Activated CD4-positive, alpha-beta T cell treated with anti-CD3 and anti-CD28 coated beads for 36 hours (primary cell): ENCODE measurements around the gene LIN28B. TPM values are rescaled to one million over a fixed set of nuclear protein-coding genes. Genes with fewer than 3 reads are reported as not detected.

Experiments
- ATAC-seq: fragments of 200-7000 bp; cut with Tn5 transposase; one replicate; pipeline ENCODE4 v1.10.0; 2021; ENCODE audit warnings: mild to moderate bottlenecking, moderate library complexity
- CTCF ChIA-PET: fragments of 350-600 bp; sonication (Branson Sonifier 250); formaldehyde crosslinking; loops from one replicate; lab custom pipeline; 2021; ENCODE audit warnings: antibody characterized with exemption; lab: Charles Lee
- POLR2A ChIA-PET: fragments of 350-600 bp; sonication (Branson Sonifier 250); formaldehyde crosslinking; loops from one replicate; lab custom pipeline; 2021; ENCODE audit warnings: antibody characterized with exemption, inconsistent platforms; lab: Charles Lee
- DNase-seq: peaks from one replicate; pipeline ENCODE4 v3.0.0-alpha.2; 2020
- H3K27ac Mint-ChIP-seq: one replicate; pipeline ENCODE4 v1.8.0; 2021; ENCODE audit warnings: mixed read lengths
- H3K27me3 Mint-ChIP-seq: one replicate; pipeline ENCODE4 v1.8.0; 2021; ENCODE audit warnings: mixed read lengths
- H3K36me3 Mint-ChIP-seq: one replicate; pipeline ENCODE4 v1.8.0; 2021; ENCODE audit warnings: low read depth, mixed read lengths
- H3K4me1 Mint-ChIP-seq: one replicate; pipeline ENCODE4 v1.8.0; 2021; ENCODE audit warnings: mixed read lengths
- H3K4me3 Mint-ChIP-seq: one replicate; pipeline ENCODE4 v1.8.0; 2021; ENCODE audit warnings: mild to moderate bottlenecking, moderate library complexity, mixed read lengths
- H3K9me3 Mint-ChIP-seq: one replicate; pipeline ENCODE4 v1.8.0; 2021; ENCODE audit warnings: low read depth, mixed read lengths
- intact Hi-C, 2 experiments: fragments of 100-400 bp; cut with DNase I in 1 of 2; cut with micrococcal nuclease in 1 of 2; formaldehyde crosslinking; loops; one replicate each; pipeline versions ENCODE4 v1.14.2 to v1.15.1; 2022 to 2024; cut with DNase I, micrococcal nuclease
- total RNA-seq, 2 experiments: library from RNA; stranded (reverse); gene quantifications; one replicate each; pipeline ENCODE4 v1.2.3, GENCODE V29; 2021

The LIN28B gene
- total RNA-seq, 2 experiments from 2014 or later = not detected

DNA sequence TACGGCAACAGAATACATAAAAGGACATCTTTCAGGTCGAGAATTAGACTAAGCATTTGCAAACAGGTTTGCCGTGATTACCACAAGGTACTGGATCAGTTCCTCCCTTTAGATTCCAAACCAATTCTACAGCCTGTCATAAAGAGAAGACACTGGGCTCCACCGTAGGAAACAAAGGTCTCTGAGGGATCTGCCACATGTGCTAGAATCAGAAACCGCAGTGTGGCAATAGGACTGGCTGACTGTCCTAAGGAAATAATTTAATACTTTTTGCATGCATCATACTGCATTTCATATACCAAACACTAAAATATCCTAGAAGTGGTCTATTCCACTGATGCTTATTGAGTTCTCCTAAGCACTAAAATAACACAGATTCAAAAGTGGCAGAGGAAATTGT is 163.7 kb downstream of the LIN28B start:
- CTCF ChIA-PET = no interaction called here
- H3K4me3 Mint-ChIP-seq = no peak overlapping the region

DNA sequence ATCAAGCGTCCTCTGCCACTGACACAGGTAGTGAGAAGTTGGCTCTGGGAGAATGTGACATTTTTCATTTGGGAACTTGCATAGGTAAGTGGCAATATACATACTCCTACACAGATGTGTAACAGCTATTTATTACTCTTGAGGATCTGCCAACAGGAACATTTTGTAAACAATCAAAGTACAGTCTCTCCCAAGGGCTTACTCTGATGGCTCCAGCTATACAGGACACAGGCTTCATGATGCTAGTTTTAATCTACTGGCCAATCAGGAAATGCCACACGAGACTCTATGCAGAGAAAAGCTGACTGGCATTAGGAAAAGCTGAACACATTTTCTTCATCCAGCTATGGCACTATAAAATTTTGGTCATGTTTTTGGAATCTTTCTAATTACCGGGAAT is 165.1 kb downstream of the LIN28B start:
- DNase-seq (no peak), ATAC-seq (no peak)
- no peaks in the 10 kb centered on the region for H3K36me3 Mint-ChIP-seq
- peaks cover 11% of the 10 kb centered on the region for H3K27me3 Mint-ChIP-seq
- H3K27ac Mint-ChIP-seq = no peak overlapping the region
- H3K4me3 Mint-ChIP-seq = no peak overlapping the region
- H3K4me1 Mint-ChIP-seq = no peaks in the 10 kb centered on the region
- intact Hi-C loops = no loop called here
- H3K9me3 Mint-ChIP-seq = no peaks in the 10 kb centered on the region
- CTCF ChIA-PET = interaction anchor here (1.0 kb wide), 1 partner anchor 281 kb away, joined by 3 read pairs; the partner anchor contains the start of gene PREP
- POLR2A ChIA-PET = no interaction called here

More for the DNA sequence above, 163.7 kb downstream of the LIN28B start:
- Mint-ChIP-seq H3K27ac (no peak overlapping the region), H3K9me3 (no peaks in the 10 kb centered on the region), H3K27me3 (peaks cover 15% of the 10 kb centered on the region), H3K4me1 (no peaks in the 10 kb centered on the region), H3K36me3 (no peaks in the 10 kb centered on the region)
- POLR2A ChIA-PET = no interaction called here
- ATAC-seq = no peak
- intact Hi-C loops = no loop called here
- no peak for DNase-seq

DNA sequence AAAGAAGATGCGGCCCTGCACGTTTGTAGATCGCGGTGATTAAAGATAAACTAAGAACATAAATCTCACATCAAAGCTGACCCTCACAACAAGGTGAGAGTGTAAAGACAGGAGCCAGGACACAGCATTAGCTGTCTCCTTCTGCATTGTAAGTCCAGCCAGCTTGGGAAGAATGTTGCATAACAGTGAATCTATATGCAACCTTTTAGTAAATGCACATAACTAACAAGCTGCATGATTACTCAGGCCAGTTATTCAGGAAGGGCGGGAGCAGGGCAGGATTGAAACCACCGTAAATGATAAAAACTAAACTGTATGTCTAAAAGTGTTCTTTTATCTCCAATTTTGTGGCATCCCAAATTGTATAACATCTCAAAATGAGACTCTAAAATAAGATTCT is 165.8 kb downstream of the LIN28B start:
- DNase-seq (no peak), ATAC-seq (no peak)
- Mint-ChIP-seq H3K4me3 (no peak overlapping the region), H3K27me3 (peaks cover 8% of the 10 kb centered on the region), H3K27ac (no peak overlapping the region), H3K4me1 (no peaks in the 10 kb centered on the region), H3K9me3 (no peaks in the 10 kb centered on the region), H3K36me3 (no peaks in the 10 kb centered on the region)
- ChIA-PET POLR2A (no interaction called here), CTCF (no interaction called here)
- intact Hi-C loops = no loop called here

Other genes starting within 250 kb of the LIN28B start
- 10 to 100 TPM; 12.1 to 15.7 TPM for gene HACE1, start 97.2 kb upstream of the LIN28B start, total RNA-seq
- not detected for gene POPDC3, start 222.9 kb downstream of the LIN28B start, total RNA-seq